Measurements from ENCODE around the gene LILRA2.
"Not testable (repeated sequence)": the region's sequence is repeated elsewhere in the genome, so short reads cannot be mapped to it uniquely, and the experiment has no call there.

Gene LILRA2

GRCh38 chr19:54571715-54572615 lies 1.6 kb upstream of the LILRA2 start:
- not testable (repeated sequence) for DNase-seq

- no peak for DNase-seq
Observed at GRCh38 chr19:54572696-54573311, 786 bp upstream of the LILRA2 start.

- DNase-seq, result no peak
Observed at GRCh38 chr19:54574051-54574450, 461 bp downstream of the LILRA2 start.

- no peak for DNase-seq
Observed at GRCh38 chr19:54574527-54575056, 1.0 kb downstream of the LILRA2 start.

- DNase-seq, result not testable (repeated sequence)
Observed at GRCh38 chr19:54575205-54575604, 1.6 kb downstream of the LILRA2 start.

GRCh38 chr19:54576411-54576976 lies 2.9 kb downstream of the LILRA2 start:
- no peak for DNase-seq

GRCh38 chr19:54577334-54577733 lies 3.7 kb downstream of the LILRA2 start:
- no peak for DNase-seq

GRCh38 chr19:54578268-54578667 lies 4.7 kb downstream of the LILRA2 start:
- not testable (repeated sequence) for DNase-seq

GRCh38 chr19:54586397-54586796 lies 12.8 kb downstream of the LILRA2 start:
- no peak for DNase-seq

- no peak for DNase-seq
Observed at GRCh38 chr19:54587026-54587425, 13.4 kb downstream of the LILRA2 start.

- DNase-seq, result not testable (repeated sequence)
Observed at GRCh38 chr19:54593445-54593844, 19.9 kb downstream of the LILRA2 start, which contains the start of gene LILRA1. Gene LILRA1 (plus strand): TSS chr19:54593632. CDS start chr19:54594245, 613 bp downstream.

- not testable (repeated sequence) for DNase-seq
Observed at GRCh38 chr19:54593931-54594626, 20.5 kb downstream of the LILRA2 start.

- no peak for DNase-seq
Observed at GRCh38 chr19:54594737-54595136, 21.1 kb downstream of the LILRA2 start.

GRCh38 chr19:54595680-54596436 lies 22.3 kb downstream of the LILRA2 start:
- not testable (repeated sequence) for DNase-seq

- no peak for DNase-seq
Observed at GRCh38 chr19:54600212-54600611, 26.6 kb downstream of the LILRA2 start.

GRCh38 chr19:54606230-54606629 lies 32.6 kb downstream of the LILRA2 start:
- no peak for DNase-seq

- peak; percentile 4 for DNase-seq
Observed at GRCh38 chr19:54606891-54607784, 33.5 kb downstream of the LILRA2 start.

- DNase-seq, result no peak
Observed at GRCh38 chr19:54607785-54608150, 34.2 kb downstream of the LILRA2 start.

- DNase-seq, result no peak
Observed at GRCh38 chr19:54608205-54608604, 34.6 kb downstream of the LILRA2 start.

GRCh38 chr19:54608792-54609191 lies 35.2 kb downstream of the LILRA2 start:
- DNase-seq, result no peak

- no peak for DNase-seq
Observed at GRCh38 chr19:54609356-54609791, 35.8 kb downstream of the LILRA2 start.

Measured in CD4-positive, alpha-beta T cell treated with Interleukin-17A for 1 hour (primary cell).